OCI-LY1 (cell line): ENCODE data around the gene IZUMO1.

Experiments
- EZH2 ChIP-seq: fragments of 200-600 bp; sonication (generic), shearing (Covaris generic); IDR thresholded peaks from 2 replicates; pipeline ENCODE4 v1.8.0; 2017; ENCODE audit warnings: borderline replicate concordance, mixed run types, mild to moderate bottlenecking, antibody characterized with exemption, low read length, moderate library complexity, mixed read lengths
- TF ChIP-seq, protein P1 (sequence below): fragments of 200-600 bp; sonication (generic), shearing (Covaris generic); IDR thresholded peaks from 2 replicates; pipeline ENCODE4 v1.5.1; 2017; ENCODE audit warnings: mild to moderate bottlenecking, antibody characterized with exemption, low read length, moderate library complexity, mixed read lengths

DNA sequence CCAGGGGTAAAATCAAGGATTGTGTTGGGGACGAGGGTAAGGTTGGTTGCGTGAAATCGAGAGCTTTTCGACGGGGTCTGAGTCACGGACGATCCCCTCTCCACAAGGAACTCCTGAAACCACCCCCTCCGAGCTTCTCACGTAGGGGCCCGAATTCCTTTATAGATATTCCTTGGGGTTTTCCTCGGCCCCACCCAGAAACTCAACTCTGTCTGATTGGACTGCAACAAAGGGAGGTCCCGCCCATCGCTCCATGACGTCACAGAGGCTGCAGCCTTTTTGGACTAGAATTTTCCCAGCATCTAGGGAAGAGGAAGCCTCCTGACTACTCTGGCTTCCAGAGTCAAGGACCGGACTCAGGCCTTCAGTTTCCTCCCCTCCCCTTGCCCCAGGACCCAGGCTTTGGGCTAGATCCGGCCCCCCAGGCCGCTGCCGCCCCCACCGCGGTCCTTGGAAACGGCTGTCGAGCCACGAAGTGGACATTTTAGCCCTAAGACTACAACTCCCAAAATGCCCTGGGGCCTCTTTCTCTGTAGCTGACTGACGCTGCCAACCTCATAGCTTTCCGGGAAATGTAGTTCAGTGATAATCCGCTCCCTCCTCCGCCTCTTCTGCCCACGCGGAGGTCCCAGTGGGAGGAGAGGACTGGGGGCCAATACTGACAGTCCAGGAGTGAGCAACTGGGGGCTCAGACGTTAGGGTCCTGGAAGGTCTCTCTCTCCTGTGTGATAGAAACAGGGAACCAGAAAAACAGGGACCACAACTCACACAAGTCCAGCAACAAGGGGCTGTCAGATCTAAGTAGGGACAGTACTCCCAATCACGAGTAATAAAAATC is at the start of gene IZUMO1:
- TF ChIP-seq EZH2, result no peak
- TF ChIP-seq, protein P1, sequence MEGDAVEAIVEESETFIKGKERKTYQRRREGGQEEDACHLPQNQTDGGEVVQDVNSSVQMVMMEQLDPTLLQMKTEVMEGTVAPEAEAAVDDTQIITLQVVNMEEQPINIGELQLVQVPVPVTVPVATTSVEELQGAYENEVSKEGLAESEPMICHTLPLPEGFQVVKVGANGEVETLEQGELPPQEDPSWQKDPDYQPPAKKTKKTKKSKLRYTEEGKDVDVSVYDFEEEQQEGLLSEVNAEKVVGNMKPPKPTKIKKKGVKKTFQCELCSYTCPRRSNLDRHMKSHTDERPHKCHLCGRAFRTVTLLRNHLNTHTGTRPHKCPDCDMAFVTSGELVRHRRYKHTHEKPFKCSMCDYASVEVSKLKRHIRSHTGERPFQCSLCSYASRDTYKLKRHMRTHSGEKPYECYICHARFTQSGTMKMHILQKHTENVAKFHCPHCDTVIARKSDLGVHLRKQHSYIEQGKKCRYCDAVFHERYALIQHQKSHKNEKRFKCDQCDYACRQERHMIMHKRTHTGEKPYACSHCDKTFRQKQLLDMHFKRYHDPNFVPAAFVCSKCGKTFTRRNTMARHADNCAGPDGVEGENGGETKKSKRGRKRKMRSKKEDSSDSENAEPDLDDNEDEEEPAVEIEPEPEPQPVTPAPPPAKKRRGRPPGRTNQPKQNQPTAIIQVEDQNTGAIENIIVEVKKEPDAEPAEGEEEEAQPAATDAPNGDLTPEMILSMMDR, result no peak
